Tibial artery (tissue), 4 donors: ENCODE measurements around the gene NKX2-2.

Experiments
- DNase-seq, 2 donors: peaks; one replicate each; pipeline ENCODE4 v3.0.0-alpha.2; 2019
- H3K27ac ChIP-seq, 2 donors: fragments of 200-600 bp; sonication (generic) in 1 of 2; 1 replicate in 1 of 2; 2 replicates in 1 of 2; pipeline ENCODE4 v1.5.1; 2018 to 2019; ENCODE audit warnings: mild to moderate bottlenecking in 1 of 2
- H3K27me3 ChIP-seq, 2 donors: fragments of 200-600 bp; sonication (generic) in 1 of 2; one replicate each; pipeline versions ENCODE4 v1.5.1 to v1.6.0; 2016 to 2019
- H3K36me3 ChIP-seq, 3 donors: fragments of 200-600 bp; sonication (generic) in 2 of 3; one replicate each; pipeline ENCODE4 v1.5.1; 2016 to 2019; ENCODE audit warnings: mild to moderate bottlenecking in 2 of 3
- H3K4me1 ChIP-seq, 4 donors: fragments of 200-600 bp; sonication (generic) in 2 of 4; 1 replicate in 3 of 4; 2 replicates in 1 of 4; pipeline ENCODE4 v1.5.1; 2016 to 2019
- H3K4me3 ChIP-seq, 2 donors: fragments of 200-600 bp; sonication (generic) in 1 of 2; 1 replicate in 1 of 2; 2 replicates in 1 of 2; pipeline ENCODE4 v1.5.1; 2018 to 2019; ENCODE audit warnings: mild to moderate bottlenecking in 2 of 2
- H3K9me3 ChIP-seq, 3 donors: fragments of 200-600 bp; sonication (generic) in 1 of 3; one replicate each; pipeline ENCODE4 v1.5.1; 2016 to 2019
- CTCF ChIP-seq, 2 experiments: fragments of 200-600 bp in 1 of 2; fragments of 450-650 bp in 1 of 2; IDR thresholded peaks; one replicate each; pipeline ENCODE4 v1.5.1; 2017 to 2019; ENCODE audit warnings: antibody characterized with exemption in 2 of 2, mild to moderate bottlenecking in 1 of 2, moderate library complexity in 1 of 2
- intact Hi-C: fragments of 100-400 bp; cut with DNase I; formaldehyde crosslinking; loops from one replicate; pipeline ENCODE4 v1.15.0; 2023; ENCODE audit warnings: low total_unique reads

Gene NKX2-2

GRCh38 chr20:21500599-21500998, 13.3 kb downstream of the NKX2-2 start:
- TF ChIP-seq CTCF (IDR thresholded peaks at IDR 0.05), result no peak
- no peak for DNase-seq
- Histone ChIP-seq H3K36me3 (no peaks in the 10 kb centered on the region), H3K27ac (no peak overlapping the region), H3K4me3 (no peak overlapping the region), H3K4me1 (peaks cover 0 to 7% (median 7%) of the 10 kb centered on the region in 4 donors), H3K27me3 (peaks cover 5 to 61% of the 10 kb centered on the region in 2 donors), H3K9me3 (no peaks in the 10 kb centered on the region)
- intact Hi-C loops, result no loop called here

GRCh38 chr20:21499641-21500040, 14.2 kb downstream of the NKX2-2 start:
- peaks cover 0 to 51% of the 10 kb centered on the region in 2 donors for H3K27me3 ChIP-seq
- H3K36me3 ChIP-seq, result no peaks in the 10 kb centered on the region
- H3K9me3 ChIP-seq, result no peaks in the 10 kb centered on the region
- DNase-seq, result no peak
- no peak overlapping the region for H3K27ac ChIP-seq
- H3K4me1 ChIP-seq, result no peaks in the 10 kb centered on the region
- TF ChIP-seq CTCF (IDR thresholded peaks at IDR 0.05), result no peak
- intact Hi-C loops, result no loop called here
- H3K4me3 ChIP-seq, result no peak overlapping the region

GRCh38 chr20:21498635-21499034, 15.2 kb downstream of the NKX2-2 start:
- Histone ChIP-seq H3K9me3 (no peaks in the 10 kb centered on the region), H3K27me3 (peaks cover 0 to 41% of the 10 kb centered on the region in 2 donors), H3K27ac (no peak overlapping the region), H3K4me3 (no peak overlapping the region), H3K36me3 (no peaks in the 10 kb centered on the region), H3K4me1 (no peaks in the 10 kb centered on the region)
- DNase-seq, result no peak
- no peak for TF ChIP-seq CTCF (IDR thresholded peaks at IDR 0.05)
- intact Hi-C loops, result no loop called here

- Histone ChIP-seq H3K27ac (no peak overlapping the region), H3K4me1 (no peaks in the 10 kb centered on the region), H3K4me3 (no peak overlapping the region), H3K9me3 (no peaks in the 10 kb centered on the region), H3K36me3 (no peaks in the 10 kb centered on the region), H3K27me3 (peaks cover 0 to 38% of the 10 kb centered on the region in 2 donors)
- TF ChIP-seq CTCF (IDR thresholded peaks at IDR 0.05), result no peak
- intact Hi-C loops, result no loop called here
- no peak for DNase-seq
Measured at GRCh38 chr20:21498195-21498594, 15.7 kb downstream of the NKX2-2 start.

GRCh38 chr20:21496452-21496851, 17.4 kb downstream of the NKX2-2 start:
- no peak for TF ChIP-seq CTCF (IDR thresholded peaks at IDR 0.05)
- H3K4me1 ChIP-seq, result no peaks in the 10 kb centered on the region
- H3K27me3 ChIP-seq, result peaks cover 0 to 39% of the 10 kb centered on the region in 2 donors
- intact Hi-C loops, result no loop called here
- DNase-seq, result no peak
- no peak overlapping the region for H3K4me3 ChIP-seq
- no peaks in the 10 kb centered on the region for H3K36me3 ChIP-seq
- H3K9me3 ChIP-seq, result no peaks in the 10 kb centered on the region
- no peak overlapping the region for H3K27ac ChIP-seq

GRCh38 chr20:21493049-21493448, 20.8 kb downstream of the NKX2-2 start:
- no peaks in the 10 kb centered on the region for H3K9me3 ChIP-seq
- TF ChIP-seq CTCF (IDR thresholded peaks at IDR 0.05), result no peak
- peaks cover 0 to 14% of the 10 kb centered on the region in 2 donors for H3K27me3 ChIP-seq
- H3K27ac ChIP-seq, result no peak overlapping the region
- H3K36me3 ChIP-seq, result no peaks in the 10 kb centered on the region
- no peak for DNase-seq
- intact Hi-C loops, result no loop called here
- no peaks in the 10 kb centered on the region for H3K4me1 ChIP-seq
- no peak overlapping the region for H3K4me3 ChIP-seq
